K562 (cell line): ENCODE data around the gene PJA1. TPM values are rescaled to one million over a fixed set of nuclear protein-coding genes. Genes with fewer than 3 reads are reported as not detected.

ENCODE experiments used
- IRF2 ChIP-seq: sonication (generic); formaldehyde crosslinking; IDR thresholded peaks from 2 replicates; pipeline ENCODE4 v1.8.1; 2022; ENCODE audit warnings: mild to moderate bottlenecking, missing genetic modification reagents
- KAT7 ChIP-seq: sonication (generic); formaldehyde crosslinking; IDR thresholded peaks from 2 replicates; pipeline ENCODE4 v1.8.0; 2022; ENCODE audit warnings: missing genetic modification reagents, mild to moderate bottlenecking, borderline replicate concordance
- MTA2 ChIP-seq: fragments of 450-650 bp; IDR thresholded peaks from 2 replicates; pipeline ENCODE4 v1.6.1; 2016; ENCODE audit warnings: low read depth
- NFE2L1 ChIP-seq: fragments of 450-650 bp; IDR thresholded peaks from 2 replicates; pipeline ENCODE4 v1.6.1; 2016; ENCODE audit warnings: missing genetic modification characterization, low read depth, mild to moderate bottlenecking, missing compliant biosample characterization, moderate library complexity, borderline replicate concordance
- NFYB ChIP-seq: IDR thresholded peaks from 2 replicates; pipeline ENCODE4 v1.6.1; 2011; ENCODE audit warnings: mild to moderate bottlenecking, moderate library complexity; ENCODE audit not compliant: insufficient read length; ENCODE audit errors: extremely low read depth
- SMARCA4 ChIP-seq: fragments of 450-650 bp; IDR thresholded peaks from 2 replicates; pipeline ENCODE4 v1.6.1; 2016
- ZBTB43 ChIP-seq: sonication (generic); formaldehyde crosslinking; IDR thresholded peaks from 2 replicates; pipeline ENCODE4 v1.8.0; 2023; ENCODE audit warnings: mild to moderate bottlenecking, missing genetic modification reagents
- ZBTB49 ChIP-seq: sonication (generic); formaldehyde crosslinking; IDR thresholded peaks from 2 replicates; pipeline ENCODE4 v1.8.0; 2022; ENCODE audit warnings: missing genetic modification reagents, mild to moderate bottlenecking, borderline replicate concordance
- ZNF23 ChIP-seq: fragments of 250-450 bp; sonication (Bioruptor Pico); IDR thresholded peaks from 2 replicates; pipeline ENCODE4 v1.4.0; 2020; ENCODE audit warnings: mild to moderate bottlenecking
- ZNF408 ChIP-seq: fragments of 250-450 bp; sonication (Bioruptor Pico); IDR thresholded peaks from 2 replicates; pipeline ENCODE4 v1.4.0; 2020; ENCODE audit warnings: low read depth, mild to moderate bottlenecking, moderate library complexity
- ZNF696 ChIP-seq: fragments of 250-450 bp; sonication (Bioruptor Pico); conservative IDR thresholded peaks from 2 replicates; pipeline ENCODE4 v1.4.0; 2020; ENCODE audit warnings: mild to moderate bottlenecking, moderate library complexity
- polyA plus RNA-seq, 8 experiments: library from polyadenylated mRNA; depleted of rRNA in 4 of 8; stranded (reverse) in 5 of 8; unstranded in 3 of 8; fragments of >200 nt; fragmentation: Nextera tagmentation in 2 of 8; fragmentation: Illumina TruSeq in 1 of 8; extraction: Ambion mirVana in 2 of 8; extraction: Trizol in 1 of 8; gene quantifications; 2 replicates each; pipeline versions ENCODE4 v1.2.1 to v1.2.3, GENCODE V29; 2011 to 2014; ENCODE audit warnings: inconsistent platforms in 1 of 8, missing spikeins in 1 of 8
- total RNA-seq, 7 experiments: library from RNA; depleted of rRNA in 6 of 7; stranded (reverse); fragments of >200 nt in 6 of 7; fragmentation: Illumina TruSeq in 2 of 7; extraction: Trizol in 2 of 7; gene quantifications; 2 replicates each; pipeline versions ENCODE4 v1.2.1 to v1.2.3, GENCODE V29; 2011 to 2021; ENCODE audit warnings: low replicate concordance in 1 of 7
- TF ChIP-seq, protein P1 (sequence below): fragments of 200-800 bp; sonication (Bioruptor generic); IDR thresholded peaks from 2 replicates; pipeline ENCODE4 v1.6.1; 2016; ENCODE audit warnings: missing genetic modification characterization, missing compliant biosample characterization
- TF ChIP-seq, protein P2 (sequence below): fragments of 250-450 bp; sonication (Bioruptor Pico); IDR thresholded peaks from 2 replicates; pipeline ENCODE4 v1.5.0; 2021; ENCODE audit warnings: mild to moderate bottlenecking, borderline replicate concordance

The PJA1 gene
- total and polyA plus RNA-seq, 9 of the 15 experiments (the other 6 are each of a cell fraction or from before 2014, with no cell fraction given) = 1.6 to 6.0 (median 4.0) TPM

DNA sequence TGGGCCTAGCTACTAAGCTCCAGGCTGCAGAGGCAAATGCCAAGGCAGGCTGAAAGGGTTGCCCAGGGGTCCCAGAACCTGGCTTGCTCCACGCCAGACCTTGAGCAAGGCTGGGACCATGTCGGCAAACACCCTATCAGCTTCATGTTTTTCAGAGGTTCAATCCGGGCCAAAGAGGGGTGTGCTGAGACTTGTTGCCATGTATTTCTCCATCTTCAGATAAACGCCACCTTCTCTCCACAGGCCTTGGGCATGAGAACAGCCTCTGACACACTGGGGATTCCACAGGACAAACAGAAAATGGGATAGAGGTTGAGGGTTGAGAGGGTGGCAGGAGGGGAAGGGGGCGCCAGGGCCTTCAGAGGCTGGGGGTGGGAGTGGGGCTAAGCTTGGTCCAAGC is 8.6 kb downstream of the PJA1 start (continued):
- TF ChIP-seq, protein P1, sequence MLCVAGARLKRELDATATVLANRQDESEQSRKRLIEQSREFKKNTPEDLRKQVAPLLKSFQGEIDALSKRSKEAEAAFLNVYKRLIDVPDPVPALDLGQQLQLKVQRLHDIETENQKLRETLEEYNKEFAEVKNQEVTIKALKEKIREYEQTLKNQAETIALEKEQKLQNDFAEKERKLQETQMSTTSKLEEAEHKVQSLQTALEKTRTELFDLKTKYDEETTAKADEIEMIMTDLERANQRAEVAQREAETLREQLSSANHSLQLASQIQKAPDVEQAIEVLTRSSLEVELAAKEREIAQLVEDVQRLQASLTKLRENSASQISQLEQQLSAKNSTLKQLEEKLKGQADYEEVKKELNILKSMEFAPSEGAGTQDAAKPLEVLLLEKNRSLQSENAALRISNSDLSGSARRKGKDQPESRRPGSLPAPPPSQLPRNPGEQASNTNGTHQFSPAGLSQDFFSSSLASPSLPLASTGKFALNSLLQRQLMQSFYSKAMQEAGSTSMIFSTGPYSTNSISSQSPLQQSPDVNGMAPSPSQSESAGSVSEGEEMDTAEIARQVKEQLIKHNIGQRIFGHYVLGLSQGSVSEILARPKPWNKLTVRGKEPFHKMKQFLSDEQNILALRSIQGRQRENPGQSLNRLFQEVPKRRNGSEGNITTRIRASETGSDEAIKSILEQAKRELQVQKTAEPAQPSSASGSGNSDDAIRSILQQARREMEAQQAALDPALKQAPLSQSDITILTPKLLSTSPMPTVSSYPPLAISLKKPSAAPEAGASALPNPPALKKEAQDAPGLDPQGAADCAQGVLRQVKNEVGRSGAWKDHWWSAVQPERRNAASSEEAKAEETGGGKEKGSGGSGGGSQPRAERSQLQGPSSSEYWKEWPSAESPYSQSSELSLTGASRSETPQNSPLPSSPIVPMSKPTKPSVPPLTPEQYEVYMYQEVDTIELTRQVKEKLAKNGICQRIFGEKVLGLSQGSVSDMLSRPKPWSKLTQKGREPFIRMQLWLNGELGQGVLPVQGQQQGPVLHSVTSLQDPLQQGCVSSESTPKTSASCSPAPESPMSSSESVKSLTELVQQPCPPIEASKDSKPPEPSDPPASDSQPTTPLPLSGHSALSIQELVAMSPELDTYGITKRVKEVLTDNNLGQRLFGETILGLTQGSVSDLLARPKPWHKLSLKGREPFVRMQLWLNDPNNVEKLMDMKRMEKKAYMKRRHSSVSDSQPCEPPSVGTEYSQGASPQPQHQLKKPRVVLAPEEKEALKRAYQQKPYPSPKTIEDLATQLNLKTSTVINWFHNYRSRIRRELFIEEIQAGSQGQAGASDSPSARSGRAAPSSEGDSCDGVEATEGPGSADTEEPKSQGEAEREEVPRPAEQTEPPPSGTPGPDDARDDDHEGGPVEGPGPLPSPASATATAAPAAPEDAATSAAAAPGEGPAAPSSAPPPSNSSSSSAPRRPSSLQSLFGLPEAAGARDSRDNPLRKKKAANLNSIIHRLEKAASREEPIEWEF (CRISPR knock-in tag) = no peak
- TF ChIP-seq ZNF696 (no peak), MTA2 (no peak), NFYB (no peak), KAT7 (CRISPR knock-in tag) (no peak), SMARCA4 (no peak), ZNF23 (CRISPR knock-in tag) (no peak), ZBTB43 (CRISPR knock-in tag) (no peak), NFE2L1 (tag) (no peak), ZBTB49 (CRISPR knock-in tag) (no peak), ZNF408 (CRISPR knock-in tag) (no peak), IRF2 (CRISPR knock-in tag) (no peak)
- TF ChIP-seq, protein P2, sequence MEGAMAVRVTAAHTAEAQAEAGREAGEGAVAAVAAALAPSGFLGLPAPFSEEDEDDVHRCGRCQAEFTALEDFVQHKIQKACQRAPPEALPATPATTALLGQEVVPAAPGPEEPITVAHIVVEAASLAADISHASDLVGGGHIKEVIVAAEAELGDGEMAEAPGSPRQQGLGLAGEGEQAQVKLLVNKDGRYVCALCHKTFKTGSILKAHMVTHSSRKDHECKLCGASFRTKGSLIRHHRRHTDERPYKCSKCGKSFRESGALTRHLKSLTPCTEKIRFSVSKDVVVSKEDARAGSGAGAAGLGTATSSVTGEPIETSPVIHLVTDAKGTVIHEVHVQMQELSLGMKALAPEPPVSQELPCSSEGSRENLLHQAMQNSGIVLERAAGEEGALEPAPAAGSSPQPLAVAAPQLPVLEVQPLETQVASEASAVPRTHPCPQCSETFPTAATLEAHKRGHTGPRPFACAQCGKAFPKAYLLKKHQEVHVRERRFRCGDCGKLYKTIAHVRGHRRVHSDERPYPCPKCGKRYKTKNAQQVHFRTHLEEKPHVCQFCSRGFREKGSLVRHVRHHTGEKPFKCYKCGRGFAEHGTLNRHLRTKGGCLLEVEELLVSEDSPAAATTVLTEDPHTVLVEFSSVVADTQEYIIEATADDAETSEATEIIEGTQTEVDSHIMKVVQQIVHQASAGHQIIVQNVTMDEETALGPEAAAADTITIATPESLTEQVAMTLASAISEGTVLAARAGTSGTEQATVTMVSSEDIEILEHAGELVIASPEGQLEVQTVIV (CRISPR knock-in tag) = no peak
- TF ChIP-seq, all 486 proteins: peak for 0
